ENCODE data around the gene ZNF841. TPM values are rescaled to one million over a fixed set of nuclear protein-coding genes. Genes with fewer than 3 reads are reported as not detected.

ZNF841 gene
- total RNA-seq: 3.3 and 7.5 TPM in 2 replicates

DNA sequence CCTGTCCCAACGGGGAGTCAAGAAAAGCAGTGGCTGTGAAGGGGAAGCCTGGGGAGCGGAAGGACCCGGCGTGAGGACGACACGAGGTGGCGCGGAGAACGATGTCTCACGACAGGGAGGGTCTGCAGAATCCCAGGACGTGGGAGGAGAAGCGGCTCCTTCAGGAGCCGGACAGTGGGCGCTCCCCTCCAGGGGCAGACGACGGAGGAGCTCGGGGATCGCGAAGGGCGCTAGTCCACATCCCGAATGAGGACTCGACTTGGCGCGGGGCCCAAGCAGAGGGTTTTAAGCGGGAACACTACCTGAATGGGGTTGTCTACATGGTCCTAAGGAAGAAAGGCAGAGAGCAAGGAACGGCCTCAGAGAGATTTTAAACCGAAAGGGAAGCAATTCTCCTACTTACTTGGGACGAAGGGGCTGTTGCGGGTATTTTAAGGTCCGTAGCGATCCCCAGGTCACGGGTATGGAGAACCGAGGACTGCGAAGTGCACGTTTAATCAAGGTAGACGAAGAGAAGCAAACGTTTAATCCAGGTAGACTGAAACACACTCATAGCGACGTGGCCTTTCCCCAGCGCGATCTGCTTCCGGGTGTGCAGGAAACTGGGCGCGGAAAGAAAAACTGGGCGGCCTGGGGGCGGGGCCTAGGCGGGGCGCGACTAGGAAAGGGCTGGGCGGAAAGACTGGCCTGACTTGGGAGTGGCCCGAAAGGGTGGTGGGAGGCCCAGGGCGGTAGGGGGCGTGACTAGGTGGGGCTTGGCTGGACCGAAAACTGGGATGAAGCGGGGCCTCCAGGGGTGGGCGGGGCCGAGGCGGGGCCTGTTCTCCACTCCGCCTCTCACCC lies at the start of gene ZNF841:
Gene ZNF841, minus strand, starts transcription at position 594 of the 843 bp plus-strand sequence. CDS start 10,964 bp downstream, outside the sequence.

GRCh38 chr19:52139252-52140031 lies 43.9 kb upstream of the ZNF841 start, which contains the start of gene ZNF616:
ZNF616 (minus strand) TSS chr19:52139938; CDS start chr19:52130512, 9,426 bp downstream.

DNA sequence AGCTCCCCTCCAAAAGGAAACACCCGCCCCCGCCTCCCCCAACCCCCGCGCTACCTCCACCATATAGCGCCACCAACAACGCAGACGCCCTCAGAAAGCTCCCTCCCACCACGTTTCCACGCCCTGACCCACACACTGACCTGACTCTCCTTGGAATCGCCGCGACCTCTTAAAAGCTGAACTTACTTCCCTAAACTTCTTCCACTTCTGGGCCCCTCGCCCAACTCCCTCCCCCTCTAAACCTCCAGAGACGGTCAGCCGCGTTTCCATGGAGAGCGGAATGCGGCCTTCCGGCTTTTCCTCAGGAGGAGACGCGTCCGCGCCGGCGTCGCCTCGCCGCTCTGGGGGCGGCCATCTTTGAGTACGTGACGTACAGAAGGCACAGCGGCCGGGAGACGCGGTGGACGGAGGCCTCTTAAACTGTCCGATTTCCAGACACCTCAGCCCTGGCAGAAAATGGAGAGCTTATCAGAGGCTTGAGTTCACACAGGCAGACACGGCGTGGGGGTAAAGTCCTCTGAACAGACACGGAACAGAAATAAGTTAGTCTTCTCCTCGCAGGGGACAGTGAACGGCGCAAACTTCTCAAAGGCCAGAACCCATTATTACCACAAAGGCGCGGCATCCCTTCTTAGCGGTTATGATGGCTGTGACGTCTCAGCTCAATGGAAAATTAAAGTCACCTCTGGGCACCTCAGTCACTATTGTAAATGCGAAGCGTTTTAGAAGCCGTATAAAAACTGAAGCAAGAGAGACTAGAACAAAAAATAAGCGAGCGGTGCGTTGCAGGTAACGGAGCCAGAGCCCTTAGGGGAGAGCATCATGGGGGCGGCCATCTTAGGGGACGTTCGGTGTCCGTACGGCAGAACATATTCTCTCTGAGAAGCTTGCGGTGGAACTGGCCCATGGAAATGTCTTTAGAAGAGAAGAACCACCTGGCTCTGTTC lies 46.7 kb downstream of the ZNF841 start, which contains the start of gene ZNF432:
Gene ZNF432, minus strand, starts transcription at position 284 of the 947 bp plus-strand sequence. CDS start 1,970 bp downstream, outside the sequence.

GRCh38 chr19:52028027-52028779 lies 67.4 kb downstream of the ZNF841 start, which contains the start of gene ZNF614:
ZNF614 (minus strand) TSS chr19:52028379; CDS start chr19:52025745, 2,634 bp downstream.

Other genes with a start within 250 kb of the ZNF841 start
- gene ZNF577, start 207.8 kb downstream of the ZNF841 start, total RNA-seq: 2.5 and 5.0 TPM in 2 replicates
- 4.6 and 7.0 TPM in 2 replicates for gene ZNF649, start 190.7 kb downstream of the ZNF841 start, total RNA-seq
- gene ZNF613, start 168.3 kb downstream of the ZNF841 start, total RNA-seq: 3.1 and 9.8 TPM in 2 replicates
- gene ZNF350, start 108.9 kb downstream of the ZNF841 start, total RNA-seq: 0.98 and 2.4 TPM in 2 replicates
- 3.3 and 5.6 TPM in 2 replicates for gene ZNF615, start 87.6 kb downstream of the ZNF841 start, total RNA-seq
- gene ZNF614, start 67.4 kb downstream of the ZNF841 start, total RNA-seq: 7.2 and 7.9 TPM in 2 replicates
- 2.4 and 5.6 TPM in 2 replicates for gene ZNF432, start 46.9 kb downstream of the ZNF841 start, total RNA-seq
- 3.5 and 5.6 TPM in 2 replicates for gene ZNF616, start 44.2 kb upstream of the ZNF841 start, total RNA-seq
- 3.3 and 6.3 TPM in 2 replicates for gene ZNF836, start 75.9 kb upstream of the ZNF841 start, total RNA-seq
- 234 and 274 TPM in 2 replicates for gene PPP2R1A, start 94.3 kb upstream of the ZNF841 start, total RNA-seq
- 5.5 and 6.8 TPM in 2 replicates for gene ZNF766, start 173.8 kb upstream of the ZNF841 start, total RNA-seq
- 14.2 and 21.0 TPM in 2 replicates for gene ZNF480, start 201.4 kb upstream of the ZNF841 start, total RNA-seq
- 0.33 and 0.63 TPM in 2 replicates for gene ZNF610, start 240.5 kb upstream of the ZNF841 start, total RNA-seq

All from airway epithelial cell (primary cell).